A673 (cell line): ENCODE results near the gene PPP1R37.

Experiments
- EZH2 ChIP-seq: fragments of 200-600 bp; sonication (generic); IDR thresholded peaks from 2 replicates; pipeline ENCODE4 v1.6.1; 2017; ENCODE audit warnings: borderline replicate concordance, low read depth, mild to moderate bottlenecking, mixed read lengths, antibody characterized with exemption, low read length; ENCODE audit not compliant: poor library complexity, severe bottlenecking
- TF ChIP-seq, protein P1 (sequence below): fragments of 300-800, 200-600 bp; sonication (generic); conservative IDR thresholded peaks from 2 replicates; pipeline ENCODE4 v1.5.1; 2017; ENCODE audit warnings: low read depth, mild to moderate bottlenecking, antibody characterized with exemption, low read length, moderate library complexity, mixed read lengths

DNA sequence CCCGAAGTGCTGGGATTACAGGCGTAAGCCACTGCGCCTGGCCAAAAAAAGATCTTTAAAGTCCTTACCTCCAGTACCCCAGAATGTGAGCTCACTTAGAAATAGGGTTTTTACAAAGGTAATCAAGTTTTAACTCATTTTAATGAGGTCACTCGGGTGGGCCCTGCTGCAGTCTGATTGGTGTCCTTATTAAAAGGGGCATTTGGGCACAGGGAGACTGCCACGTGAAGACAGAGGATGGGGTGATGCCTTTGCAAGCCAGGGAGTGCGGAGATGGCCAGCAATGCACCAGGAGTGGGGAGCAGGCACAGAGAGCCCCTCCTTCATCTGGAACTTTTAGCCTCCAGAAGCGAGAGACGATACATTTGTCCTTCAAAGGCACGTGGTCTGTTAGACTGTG lies 56.1 kb downstream of the PPP1R37 start:
- TF ChIP-seq EZH2 = no peak
- TF ChIP-seq, protein P1, sequence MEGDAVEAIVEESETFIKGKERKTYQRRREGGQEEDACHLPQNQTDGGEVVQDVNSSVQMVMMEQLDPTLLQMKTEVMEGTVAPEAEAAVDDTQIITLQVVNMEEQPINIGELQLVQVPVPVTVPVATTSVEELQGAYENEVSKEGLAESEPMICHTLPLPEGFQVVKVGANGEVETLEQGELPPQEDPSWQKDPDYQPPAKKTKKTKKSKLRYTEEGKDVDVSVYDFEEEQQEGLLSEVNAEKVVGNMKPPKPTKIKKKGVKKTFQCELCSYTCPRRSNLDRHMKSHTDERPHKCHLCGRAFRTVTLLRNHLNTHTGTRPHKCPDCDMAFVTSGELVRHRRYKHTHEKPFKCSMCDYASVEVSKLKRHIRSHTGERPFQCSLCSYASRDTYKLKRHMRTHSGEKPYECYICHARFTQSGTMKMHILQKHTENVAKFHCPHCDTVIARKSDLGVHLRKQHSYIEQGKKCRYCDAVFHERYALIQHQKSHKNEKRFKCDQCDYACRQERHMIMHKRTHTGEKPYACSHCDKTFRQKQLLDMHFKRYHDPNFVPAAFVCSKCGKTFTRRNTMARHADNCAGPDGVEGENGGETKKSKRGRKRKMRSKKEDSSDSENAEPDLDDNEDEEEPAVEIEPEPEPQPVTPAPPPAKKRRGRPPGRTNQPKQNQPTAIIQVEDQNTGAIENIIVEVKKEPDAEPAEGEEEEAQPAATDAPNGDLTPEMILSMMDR = no peak
